ENCODE data around the gene DNMBP.
"Not testable (repeated sequence)": the region's sequence is repeated elsewhere in the genome, so short reads cannot be mapped to it uniquely, and the experiment has no call there.

Gene DNMBP

DNA sequence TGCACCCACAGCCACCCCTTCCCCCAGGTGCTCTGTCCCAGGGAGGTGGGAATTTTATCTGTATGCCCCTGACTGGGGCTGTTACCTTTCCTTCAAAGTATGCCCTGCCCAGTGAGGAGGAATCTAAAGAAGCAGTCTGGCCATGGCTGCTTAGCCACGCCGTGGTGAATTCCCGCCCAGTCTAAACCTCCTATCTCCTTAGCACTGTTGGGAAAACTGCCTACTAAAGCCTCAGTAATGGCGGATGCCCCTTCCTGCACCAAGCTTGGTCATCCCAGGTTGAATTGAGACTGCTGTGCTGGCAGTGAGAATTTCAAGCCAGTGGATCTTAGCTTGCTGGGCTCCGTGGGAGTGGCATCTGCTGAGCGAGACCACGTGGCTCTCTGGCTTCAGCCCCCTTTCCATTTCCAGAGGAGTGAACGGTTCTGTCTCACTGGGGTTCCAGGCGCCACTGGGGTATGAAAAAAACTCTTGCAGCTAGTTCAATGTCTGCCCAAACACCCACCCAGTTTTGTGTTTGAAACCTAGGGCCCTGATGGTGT is 140.1 kb downstream of the DNMBP start:
- no peak for DNase-seq (ENCODE audit: low read depth in 3 of 3)

- not testable (repeated sequence) for DNase-seq (ENCODE audit: low read depth in 3 of 3)
Observed at GRCh38 chr10:99867250-99867649, 142.5 kb downstream of the DNMBP start.

DNA sequence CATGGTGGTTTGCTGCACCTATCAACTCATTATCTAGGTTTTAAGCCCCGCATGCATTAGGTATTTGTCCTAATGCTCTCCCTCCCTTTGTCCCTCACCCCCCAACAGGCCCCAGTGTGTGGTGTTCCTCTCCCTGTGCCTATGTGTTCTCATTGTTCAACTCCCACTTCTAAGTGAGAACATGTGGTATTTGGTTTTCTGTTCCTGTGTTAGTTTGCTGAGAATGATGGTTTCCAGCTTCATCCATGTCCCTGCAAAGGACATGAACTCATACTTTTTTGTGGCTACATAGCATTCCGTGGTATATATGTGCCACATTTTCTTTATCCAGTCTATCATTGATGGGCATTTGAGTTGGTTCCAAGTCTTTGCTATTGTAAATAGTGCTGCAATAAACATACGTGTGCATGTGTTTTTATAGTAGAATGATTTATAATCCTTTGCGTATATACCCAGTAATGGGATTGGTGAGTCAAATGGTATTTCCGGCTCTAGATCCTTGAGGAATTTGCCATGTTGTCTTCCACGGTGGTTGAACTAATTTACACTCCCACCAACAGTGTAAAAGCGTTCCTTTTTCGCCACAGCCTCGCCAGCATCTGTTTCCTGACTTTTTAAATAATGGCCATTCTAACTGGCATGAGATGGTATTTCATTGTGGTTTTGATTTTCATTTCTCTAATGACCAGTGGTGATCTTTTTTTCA is 146.1 kb downstream of the DNMBP start:
- not testable (repeated sequence) for DNase-seq (ENCODE audit: low read depth in 3 of 3)

- DNase-seq (ENCODE audit: low read depth in 3 of 3) = no peak
Observed at GRCh38 chr10:99860466-99860865, 149.3 kb downstream of the DNMBP start.

DNA sequence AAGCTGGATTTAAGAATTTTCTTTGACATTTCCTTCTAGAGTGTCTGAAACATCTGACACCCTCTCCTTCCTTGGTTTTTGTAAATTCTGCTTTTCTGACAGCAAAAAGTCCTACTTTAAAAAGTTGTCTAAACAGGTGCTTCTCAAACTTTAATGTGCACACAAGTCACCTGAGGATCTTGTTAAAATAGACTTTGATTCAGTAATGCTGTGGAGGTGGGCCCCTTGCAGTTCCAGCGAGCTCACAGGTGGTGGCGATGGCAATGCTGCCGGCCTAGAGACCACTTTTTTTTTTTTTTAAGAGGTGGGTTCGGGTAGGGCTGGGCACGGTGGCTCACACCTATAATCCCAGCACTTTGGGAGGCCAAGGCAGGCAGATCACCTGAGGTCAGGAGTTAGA is 150.2 kb downstream of the DNMBP start:
- no peak for DNase-seq (ENCODE audit: low read depth in 3 of 3)

DNA sequence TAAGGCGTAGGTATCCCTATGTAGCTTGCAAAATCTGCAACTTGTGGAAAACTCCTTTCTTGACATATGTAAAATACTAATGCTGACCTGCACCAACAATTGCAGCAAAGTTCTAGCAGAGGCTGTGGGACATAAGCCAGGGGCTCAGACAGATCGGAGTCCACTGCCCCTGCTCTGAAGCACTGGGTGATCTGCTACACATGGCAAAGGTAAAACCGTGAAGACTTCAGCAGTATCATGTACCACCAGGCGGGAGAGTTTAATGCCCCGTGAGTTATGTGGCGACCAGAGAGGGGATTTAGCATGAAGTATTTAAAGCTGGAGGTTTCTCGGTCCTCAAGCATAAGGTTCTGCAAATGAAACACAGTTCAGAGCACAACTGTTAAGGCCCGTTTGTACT is 150.9 kb downstream of the DNMBP start:
- DNase-seq (ENCODE audit: low read depth in 3 of 3) = no peak

DNA sequence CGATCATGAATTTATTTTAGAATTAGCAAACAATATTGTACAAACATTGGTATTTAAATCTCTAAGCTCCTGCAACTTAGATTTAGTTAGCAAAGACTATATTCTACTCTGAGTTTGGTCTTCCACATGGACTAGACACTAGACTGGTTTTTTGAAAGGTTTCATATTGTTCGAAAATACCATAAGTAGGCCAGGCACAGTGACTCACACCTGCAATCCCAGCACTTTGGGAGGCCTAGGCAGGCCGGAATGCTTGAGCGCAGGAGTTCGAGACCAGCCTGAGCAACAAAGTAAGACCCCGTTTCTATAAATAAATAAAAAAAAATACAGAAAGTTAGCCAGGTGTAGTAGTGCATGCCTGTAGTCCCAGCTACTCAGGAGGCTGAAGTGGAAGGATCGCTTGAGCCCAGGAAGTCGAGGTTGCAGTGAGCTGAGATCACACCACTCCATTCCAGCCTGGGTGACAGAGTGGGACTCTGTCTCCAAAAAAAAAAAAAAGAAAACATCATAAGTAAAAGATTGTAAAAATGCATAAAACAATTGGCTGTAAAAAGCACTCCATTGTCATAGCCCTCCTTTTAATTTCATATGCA is 154.2 kb downstream of the DNMBP start:
- no peak for DNase-seq (ENCODE audit: low read depth in 3 of 3)

- no peak for DNase-seq (ENCODE audit: low read depth in 3 of 3)
Observed at GRCh38 chr10:99854860-99855259, 154.9 kb downstream of the DNMBP start.

DNA sequence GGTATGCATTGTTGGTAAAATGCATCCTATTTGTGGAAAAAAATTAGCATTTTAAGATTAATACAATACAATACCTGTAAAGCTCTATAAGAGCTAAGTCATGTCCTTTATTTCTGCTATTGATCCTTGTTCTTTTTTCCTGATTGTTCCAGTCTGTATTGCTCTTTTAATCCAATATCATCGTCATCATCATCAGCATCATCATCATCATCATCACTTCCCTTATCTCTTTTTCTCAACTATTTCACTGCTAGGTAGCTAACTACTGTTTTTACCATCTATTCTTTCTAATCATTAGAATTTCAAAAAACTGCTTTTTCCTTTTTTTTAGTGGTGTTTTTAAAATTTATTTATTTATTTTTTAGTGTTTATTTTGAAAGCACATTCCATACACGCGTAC is 156.1 kb downstream of the DNMBP start:
- no peak for DNase-seq (ENCODE audit: low read depth in 3 of 3)

DNA sequence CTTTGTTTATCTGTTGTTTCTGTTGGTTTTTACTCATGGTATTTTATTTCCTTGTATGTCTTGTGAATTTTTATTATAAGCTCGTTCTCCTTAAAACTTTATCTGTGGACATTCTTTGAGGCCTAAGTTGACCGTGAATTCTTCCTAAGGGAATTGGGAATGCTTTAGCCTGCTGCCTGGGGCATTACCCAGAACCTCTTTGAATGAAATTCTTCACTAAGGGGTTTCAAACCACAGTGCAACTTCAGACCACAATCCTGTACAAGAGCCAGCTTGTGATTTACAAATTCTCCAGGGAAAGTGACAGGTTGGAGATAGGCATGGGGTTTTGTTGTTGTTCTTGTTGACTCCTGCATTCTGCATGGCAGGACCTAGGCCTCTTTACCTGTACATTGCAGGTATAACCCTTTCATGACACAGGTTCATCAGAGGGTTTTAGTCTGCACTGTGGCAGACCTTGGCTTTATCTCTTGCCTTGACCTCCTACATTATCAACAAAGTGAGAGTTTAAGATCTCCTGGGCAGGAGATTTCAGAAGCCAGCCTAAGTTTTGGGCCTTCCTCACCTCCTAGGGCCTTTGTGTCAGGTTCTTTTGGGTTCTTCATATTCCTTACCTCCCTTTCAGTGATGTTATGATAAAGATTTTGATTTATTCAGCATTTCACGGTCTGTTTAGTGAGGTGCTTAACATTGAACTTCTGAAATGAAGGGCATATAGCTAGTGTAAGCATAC is 157.1 kb downstream of the DNMBP start:
- no peak for DNase-seq (ENCODE audit: low read depth in 3 of 3)

- DNase-seq (ENCODE audit: low read depth in 3 of 3) = no peak
Observed at GRCh38 chr10:99851825-99852224, 157.9 kb downstream of the DNMBP start.

- DNase-seq (ENCODE audit: low read depth in 3 of 3) = no peak
Observed at GRCh38 chr10:99850767-99851340, 158.9 kb downstream of the DNMBP start.

DNA sequence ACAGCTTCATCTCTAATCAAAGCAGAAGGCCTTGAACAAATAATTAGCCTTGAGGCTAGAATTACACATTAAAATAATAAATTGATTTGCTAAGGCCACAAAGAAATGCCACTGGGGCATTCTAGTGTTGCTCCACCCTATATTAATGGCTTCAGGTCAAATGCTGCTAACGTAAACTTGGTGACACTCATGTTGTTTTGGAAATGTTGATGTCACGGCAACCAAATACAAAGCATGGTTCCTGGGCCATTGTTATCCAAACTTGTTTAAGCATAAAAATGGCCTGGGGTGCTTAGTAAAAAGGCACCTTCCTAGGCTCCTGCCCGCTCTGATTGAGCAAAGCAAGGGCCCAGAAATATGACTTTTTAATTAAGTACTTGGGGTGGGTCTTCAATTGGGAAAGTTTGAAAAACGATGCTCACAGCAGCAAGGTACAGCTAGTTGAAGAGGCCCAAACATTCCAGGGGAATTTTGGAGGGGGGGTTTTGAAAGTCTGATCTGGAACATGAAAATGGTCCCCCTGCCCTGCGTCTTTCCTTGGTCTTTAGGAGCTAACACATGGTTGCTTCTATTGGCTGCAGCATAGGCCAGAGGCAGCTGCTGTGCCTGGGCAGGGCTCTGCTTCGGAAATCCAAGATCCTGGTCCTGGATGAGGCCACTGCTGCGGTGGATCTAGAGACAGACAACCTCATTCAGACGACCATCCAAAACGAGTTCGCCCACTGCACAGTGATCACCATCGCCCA is 159.6 kb downstream of the DNMBP start:
- DNase-seq (ENCODE audit: low read depth in 3 of 3) = no peak

DNA sequence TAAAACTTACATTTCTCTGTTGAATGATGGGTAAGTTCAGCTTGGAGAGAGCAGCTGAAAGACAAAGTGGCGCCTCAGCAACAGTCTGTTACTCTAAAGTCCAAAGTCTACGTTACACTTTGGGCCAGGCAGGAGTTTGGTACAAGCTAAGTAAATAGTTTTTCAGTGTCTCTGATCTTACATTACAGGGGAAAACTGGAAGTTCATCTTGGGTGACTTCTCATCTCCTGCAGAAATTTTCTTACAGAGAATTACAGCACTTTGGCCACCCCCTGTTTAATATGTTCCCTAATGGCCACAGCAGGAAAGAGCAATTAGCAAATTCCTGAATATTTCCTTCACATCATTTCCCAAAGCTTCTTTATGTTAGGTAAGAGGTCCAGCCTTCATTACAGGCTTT is 160.2 kb downstream of the DNMBP start:
- no peak for DNase-seq (ENCODE audit: low read depth in 3 of 3)

- no peak for DNase-seq (ENCODE audit: low read depth in 3 of 3)
Observed at GRCh38 chr10:99849057-99849456, 160.7 kb downstream of the DNMBP start.

- DNase-seq (ENCODE audit: low read depth in 3 of 3) = peak; percentile 44 to 63 (median 56)
Observed at GRCh38 chr10:99845837-99846382, 163.8 kb downstream of the DNMBP start.

DNA sequence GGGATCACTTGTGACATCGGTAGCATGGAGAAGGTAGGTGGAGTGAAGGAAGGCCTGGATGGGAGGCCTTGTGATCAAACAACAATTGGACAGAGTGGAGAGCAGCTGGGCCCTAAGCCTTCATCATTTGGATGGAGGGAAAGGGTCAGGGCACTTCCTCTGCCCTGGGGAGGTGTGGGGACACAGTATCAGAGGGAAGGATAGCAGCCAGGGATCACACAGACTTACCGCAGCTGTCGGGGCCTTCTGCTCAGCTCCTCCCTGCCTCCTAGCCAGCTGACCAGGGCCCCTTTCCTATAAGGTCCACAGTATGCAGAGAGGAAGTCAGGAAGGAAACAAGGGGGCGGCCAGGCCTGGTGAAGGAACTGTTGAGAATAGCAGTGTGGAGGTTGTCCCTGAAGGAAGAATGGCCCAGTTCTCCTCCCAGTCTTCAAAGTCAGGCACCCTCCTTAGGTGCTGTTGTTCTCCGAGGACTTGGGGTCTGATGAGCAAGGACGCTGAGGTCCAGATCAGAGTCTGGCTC is 165.3 kb downstream of the DNMBP start:
- DNase-seq (ENCODE audit: low read depth in 3 of 3) = no peak

- DNase-seq (ENCODE audit: low read depth in 3 of 3) = no peak
Observed at GRCh38 chr10:99843310-99843709, 166.4 kb downstream of the DNMBP start.

DNA sequence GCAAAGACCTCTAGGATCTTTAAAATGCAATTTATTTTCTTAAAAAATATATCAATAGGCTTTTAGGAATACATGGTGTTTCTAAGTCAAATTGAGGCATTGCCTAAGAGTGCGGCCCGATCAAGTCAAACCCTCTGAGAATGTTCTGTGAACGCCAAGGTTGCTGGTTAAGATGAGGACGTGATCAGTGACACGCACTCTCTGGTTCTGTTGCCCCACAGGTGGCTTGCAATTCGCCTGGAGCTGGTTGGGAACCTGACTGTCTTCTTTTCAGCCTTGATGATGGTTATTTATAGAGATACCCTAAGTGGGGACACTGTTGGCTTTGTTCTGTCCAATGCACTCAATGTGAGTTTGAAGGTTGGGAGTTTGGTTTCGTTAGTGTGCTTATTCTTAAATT is 168.0 kb downstream of the DNMBP start:
- no peak for DNase-seq (ENCODE audit: low read depth in 3 of 3)

- not testable (repeated sequence) for DNase-seq (ENCODE audit: low read depth in 3 of 3)
Observed at GRCh38 chr10:99840859-99841258, 168.9 kb downstream of the DNMBP start.

GRCh38 chr10:99836711-99837110 is 173.0 kb downstream of the DNMBP start:
- no peak for DNase-seq (ENCODE audit: low read depth in 3 of 3)

Data from stimulated activated CD4-positive, alpha-beta T cell treated with anti-CD3 and anti-CD28 coated beads, TNF-alpha, amount 100 ng/mL, for 48 hours (primary cell).